GDM1 (cell line): Measurements from ENCODE around the gene RNF182.
"Not testable (repeated sequence)": the region's sequence is repeated elsewhere in the genome, so short reads cannot be mapped to it uniquely, and the experiment has no call there.

Source experiments
- DNase-seq: peaks from one replicate; lab custom pipeline; 2025; lab: John Stamatoyannopoulos, UW

The RNF182 gene

DNA sequence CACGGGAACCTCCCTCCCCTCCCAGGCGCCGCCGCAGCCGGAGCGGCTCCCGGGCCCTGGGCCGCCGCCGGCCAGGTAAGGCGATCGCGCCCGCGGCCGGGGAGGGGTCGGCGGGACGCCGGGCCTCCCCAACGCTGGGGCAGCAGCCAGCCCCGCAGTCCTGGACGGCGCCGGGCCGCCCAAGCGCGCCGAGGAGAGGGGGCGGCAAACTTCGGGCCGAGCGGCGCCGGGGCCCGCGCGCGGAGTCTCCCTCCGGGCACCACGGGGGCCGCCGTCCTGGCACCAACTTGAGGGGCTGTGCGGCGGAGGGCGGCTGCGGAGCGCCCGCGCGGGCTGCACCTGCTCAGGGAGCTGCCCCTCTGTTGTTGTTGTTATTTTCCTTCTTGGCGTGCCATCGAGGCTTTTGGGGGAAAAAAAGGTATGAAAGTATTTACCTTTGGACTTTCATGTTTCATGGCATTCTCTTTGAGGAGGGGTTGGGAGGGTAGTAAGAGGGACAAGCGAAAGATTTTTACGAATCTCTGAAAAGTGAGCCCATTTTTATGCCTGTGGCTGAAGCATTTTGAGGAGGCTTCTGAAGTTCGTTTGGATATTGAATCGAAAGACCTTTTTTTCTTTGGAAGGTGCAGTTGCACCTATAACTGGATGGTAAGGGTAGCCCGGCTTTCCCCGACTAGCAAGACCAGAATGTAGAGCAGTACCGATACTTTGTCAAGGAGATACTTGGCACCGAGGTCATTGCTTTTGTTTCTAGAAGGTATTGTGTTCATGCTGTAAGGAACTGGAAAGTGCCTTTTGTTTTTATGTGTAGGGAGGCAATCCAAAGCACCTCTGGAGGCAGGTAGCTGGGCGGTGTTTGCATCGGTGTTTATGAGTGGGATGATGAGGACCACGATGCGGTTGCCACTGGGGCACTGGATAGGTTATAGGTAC, at the start of gene RNF182:
TSS of gene RNF182 (plus strand) at position 4 of the 933 bp plus-strand sequence. CDS start 52,168 bp downstream, outside the sequence.
- no peak for DNase-seq

DNA sequence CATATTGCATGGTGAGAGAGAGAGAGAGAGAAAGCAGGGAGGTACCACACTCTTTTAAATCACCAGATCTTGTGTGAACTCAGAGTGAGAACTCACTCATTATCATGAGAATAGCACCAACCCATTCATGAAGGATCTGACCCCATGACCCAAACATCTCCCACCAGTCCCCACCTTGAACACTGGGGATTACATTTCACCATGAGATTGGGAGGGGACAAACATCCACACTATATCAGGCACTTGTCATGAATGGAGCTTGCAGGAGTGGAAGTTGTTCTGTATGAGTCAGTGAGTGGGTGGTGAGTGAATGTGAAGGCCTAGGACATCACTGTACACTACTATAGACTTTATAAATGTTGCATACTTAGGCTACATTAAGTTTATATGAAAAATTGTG, 47.7 kb upstream of the RNF182 start:
- DNase-seq, result no peak

DNA sequence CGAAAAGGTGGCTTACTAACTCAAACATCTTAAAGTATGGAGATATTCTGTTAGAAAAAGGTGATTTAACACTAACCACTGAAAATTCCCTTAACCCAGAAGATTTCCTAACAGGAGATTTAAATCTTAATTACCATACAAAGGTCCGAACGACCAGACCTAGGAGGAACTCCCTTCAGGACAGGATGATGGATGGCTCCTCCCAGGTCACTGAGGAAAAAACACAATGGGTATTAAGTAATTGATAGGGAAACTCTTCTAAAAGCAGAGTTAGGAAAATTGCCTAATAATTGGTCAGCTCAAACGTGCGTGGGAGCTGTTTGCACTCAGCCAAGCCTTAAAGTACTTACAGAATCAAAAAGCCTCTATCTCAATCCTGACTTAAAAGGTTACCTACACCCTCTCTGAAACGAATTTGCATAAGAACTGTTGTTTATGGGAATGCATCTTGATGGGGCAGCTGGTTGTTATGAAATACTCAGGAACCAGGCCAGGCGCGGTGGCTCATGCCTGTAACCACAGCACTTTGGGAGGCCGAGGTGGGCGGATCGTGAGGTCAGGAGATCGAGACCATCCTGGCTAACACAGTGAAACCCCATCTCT, 44.6 kb upstream of the RNF182 start:
- DNase-seq, result not testable (repeated sequence)

- no peak for DNase-seq
Observed at GRCh38 chr6:13881621-13882165, 43.1 kb upstream of the RNF182 start.

GRCh38 chr6:13883966-13884365, 40.8 kb upstream of the RNF182 start:
- no peak for DNase-seq

GRCh38 chr6:13884397-13884796, 40.4 kb upstream of the RNF182 start:
- no peak for DNase-seq

- no peak for DNase-seq
Observed at GRCh38 chr6:13885601-13886000, 39.2 kb upstream of the RNF182 start.

- no peak for DNase-seq
Observed at GRCh38 chr6:13886949-13887348, 37.8 kb upstream of the RNF182 start.

- no peak for DNase-seq
Observed at GRCh38 chr6:13892017-13892645, 32.6 kb upstream of the RNF182 start.

GRCh38 chr6:13902922-13903321, 21.8 kb upstream of the RNF182 start:
- no peak for DNase-seq

DNA sequence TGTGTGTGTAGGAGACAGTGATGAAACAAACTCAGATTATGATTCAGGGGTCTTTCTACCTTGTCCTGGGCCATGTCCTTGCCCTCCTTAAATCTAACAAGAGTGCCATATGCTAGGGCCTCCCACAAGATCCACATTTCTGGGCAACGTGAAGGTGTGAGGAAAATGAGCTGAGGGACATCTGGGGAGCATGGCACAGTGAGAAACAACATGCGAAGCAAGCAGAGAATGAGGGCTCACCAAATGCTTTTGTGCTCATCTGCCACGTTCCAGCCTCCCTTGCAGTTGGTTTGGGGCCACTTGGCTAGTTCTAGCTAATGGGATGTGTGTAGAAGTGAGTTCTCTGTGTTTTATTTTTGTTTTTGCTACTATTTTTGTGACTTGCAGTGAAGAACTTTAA, 21.4 kb upstream of the RNF182 start:
- no peak for DNase-seq

- DNase-seq, result no peak
Observed at GRCh38 chr6:13907001-13907350, 17.8 kb upstream of the RNF182 start.

DNA sequence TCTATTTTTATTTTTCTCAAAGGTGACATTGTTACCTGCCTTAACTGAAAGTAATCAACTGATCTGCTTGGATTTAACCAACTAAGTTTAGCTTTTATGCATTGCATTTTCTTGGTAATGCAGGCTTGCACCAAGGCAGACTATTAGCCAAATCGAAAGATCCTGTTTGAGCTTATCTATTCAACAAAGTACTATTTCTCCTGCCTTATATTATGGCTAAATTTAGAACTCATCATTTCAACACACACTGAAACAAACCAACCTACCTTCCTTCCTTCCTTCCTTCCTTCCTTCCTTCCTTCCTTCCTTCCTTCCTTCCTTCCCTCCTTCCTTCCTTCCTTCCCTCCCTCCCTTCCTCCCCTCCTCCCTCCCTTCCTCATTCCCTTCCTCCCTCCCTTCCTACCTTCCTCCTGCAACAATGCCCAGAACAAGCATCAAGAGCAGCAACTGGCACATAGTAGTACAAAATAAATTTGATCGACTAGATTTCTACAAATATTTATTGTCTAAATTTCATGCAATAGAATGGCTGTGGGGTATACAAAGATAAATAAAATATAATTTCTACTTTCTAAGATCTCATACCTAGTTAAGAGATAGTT, 17.0 kb upstream of the RNF182 start:
- DNase-seq, result no peak

GRCh38 chr6:13908955-13909381, 15.8 kb upstream of the RNF182 start:
- peak; percentile 20 for DNase-seq

GRCh38 chr6:13910443-13910842, 14.3 kb upstream of the RNF182 start:
- DNase-seq, result no peak

DNA sequence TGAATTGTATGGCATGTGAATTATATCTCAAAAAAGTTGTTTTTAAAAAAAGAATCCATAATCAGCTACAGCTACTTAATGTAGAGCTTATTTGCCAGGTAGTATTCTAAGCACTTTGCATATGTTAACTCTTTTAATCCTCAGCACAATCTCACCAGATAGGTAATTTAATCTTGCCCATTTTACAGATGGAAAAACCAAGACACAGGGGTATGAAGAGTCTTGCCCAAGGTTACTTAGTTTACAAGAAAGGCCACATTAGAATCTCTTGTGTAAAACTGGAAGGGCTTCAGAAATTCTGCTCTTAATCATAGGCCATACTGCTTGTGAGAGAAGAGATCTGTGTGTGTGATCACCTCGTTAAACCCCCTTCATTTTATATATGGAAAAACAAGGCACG, 13.4 kb upstream of the RNF182 start:
- no peak for DNase-seq

DNA sequence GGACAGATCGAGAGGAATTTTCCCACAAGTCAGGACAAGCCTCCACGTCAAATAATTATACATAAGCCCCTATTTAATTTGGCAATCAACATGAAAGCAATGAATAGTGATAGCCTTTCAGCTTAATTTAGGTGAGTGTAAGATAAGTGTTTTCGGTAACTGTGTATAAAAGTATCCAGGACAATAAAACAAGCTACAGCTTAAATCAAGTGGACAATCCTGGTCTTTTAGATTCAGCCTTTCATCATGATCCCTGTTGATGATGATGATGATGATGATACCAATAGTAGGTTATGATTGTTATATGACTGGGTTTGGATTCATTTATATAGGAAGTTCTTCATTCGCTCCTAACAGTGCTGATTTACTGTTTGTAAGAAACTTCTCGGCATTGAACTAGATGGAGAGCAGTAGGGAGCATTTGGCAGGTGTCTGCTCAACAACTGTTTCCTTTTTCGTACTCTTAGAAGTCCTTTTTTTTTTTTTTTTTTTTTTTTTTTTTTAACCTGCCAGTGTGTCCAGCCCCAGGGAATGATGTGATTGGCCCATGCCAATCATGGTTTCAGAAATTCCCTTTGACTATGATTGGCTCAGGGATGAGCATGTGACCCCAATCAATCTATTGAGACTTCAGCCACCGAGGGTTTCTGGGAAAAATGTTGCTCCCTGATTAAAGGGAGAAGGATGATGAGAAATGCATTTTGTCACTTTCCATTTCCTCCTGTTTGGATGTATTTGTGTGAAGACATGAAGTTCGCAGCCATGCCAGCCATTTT, 11.3 kb upstream of the RNF182 start:
- DNase-seq, result no peak

DNA sequence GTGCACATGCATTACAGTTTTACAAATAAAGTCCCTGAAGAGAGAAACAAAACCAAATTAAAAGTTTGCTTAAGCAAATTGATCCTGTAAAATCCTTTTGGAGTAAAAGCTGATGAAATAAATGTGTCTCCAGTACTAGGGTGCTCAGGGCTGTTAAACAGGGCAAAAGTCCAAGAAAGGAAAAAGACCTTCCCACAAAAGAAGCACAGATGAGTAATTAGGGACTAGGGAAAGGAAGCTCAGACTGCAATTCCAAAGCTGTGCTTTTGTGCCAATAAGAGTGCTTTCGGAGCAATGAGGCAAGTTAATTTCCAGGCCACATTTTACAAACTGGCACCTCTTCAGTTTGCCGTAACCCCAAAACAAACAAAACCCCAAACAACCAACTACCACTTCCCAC, 10.4 kb upstream of the RNF182 start:
- no peak for DNase-seq

DNA sequence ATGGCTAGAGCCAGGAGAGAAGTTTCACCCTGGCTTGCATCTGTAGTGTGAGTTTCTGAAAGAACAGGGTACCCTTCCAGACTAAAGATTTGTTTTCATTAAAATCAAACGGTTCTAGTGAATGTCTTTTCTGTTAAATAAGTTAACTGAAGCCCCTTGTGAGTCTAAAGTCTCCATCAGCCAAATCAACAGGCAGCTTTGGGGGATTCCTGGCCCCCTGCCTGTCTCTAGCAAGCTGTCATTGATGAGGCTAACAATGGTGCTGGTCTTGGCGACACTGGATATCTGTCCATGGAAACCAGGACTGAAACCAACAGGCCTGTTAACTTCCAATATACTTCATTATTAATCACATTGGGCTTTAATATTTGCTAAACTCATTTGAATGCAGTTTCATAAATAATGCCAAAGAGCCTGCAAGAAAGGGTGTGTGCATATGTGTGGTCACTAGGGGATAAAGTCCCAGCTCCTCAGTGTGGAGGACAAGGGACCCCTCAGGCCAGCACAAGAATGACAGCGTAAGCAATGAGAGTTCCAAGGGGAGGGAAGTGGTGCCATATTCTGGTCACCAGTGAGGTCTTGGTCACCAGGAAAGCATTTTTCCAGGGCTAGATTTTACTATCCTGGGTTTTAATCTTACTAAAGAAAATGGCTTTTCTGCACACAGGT, 9.1 kb upstream of the RNF182 start:
- no peak for DNase-seq

DNA sequence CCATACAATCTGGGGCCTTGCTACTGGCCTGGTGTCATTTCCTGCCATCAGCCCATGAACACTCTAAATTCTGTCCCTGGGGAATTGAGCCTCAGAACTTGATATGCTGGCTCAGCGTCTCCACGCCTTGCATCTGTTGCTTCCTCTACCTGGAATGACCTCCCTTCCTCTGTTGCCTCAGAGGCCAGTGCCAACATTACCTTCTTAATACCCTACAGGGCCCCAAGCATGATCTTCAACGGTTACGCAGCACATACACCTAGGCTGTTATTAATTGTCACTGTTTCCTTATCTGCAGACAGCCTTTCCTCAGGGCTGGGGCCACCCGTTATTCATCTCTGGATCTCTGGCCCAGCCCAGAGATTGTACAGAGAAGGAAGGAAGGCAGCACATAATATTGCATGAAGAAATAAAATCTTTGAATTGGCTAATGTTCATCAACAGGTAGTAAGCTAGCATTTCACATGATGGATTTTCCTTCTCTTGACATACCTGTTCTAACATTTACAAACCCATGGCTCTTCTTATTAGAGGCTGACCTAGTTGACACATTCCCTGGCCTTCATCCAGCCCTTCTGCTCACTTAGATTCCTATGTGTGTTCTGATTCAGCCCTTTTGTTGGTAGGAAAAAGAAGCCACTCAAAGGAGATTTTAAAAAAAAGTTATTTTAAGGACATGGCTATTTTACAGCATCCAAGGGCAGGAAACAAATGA, 8.4 kb upstream of the RNF182 start:
- DNase-seq, result no peak
